Measurements from ENCODE around the gene NSD1. TPM values are rescaled to one million over a fixed set of nuclear protein-coding genes. Genes with fewer than 3 reads are reported as not detected.
"Not testable (repeated sequence)": the region's sequence is repeated elsewhere in the genome, so short reads cannot be mapped to it uniquely, and the experiment has no call there.

The NSD1 gene
- total RNA-seq, 2 experiments from 2014 or later: 87.6 to 93.3 TPM

- TF ChIP-seq, protein P1, sequence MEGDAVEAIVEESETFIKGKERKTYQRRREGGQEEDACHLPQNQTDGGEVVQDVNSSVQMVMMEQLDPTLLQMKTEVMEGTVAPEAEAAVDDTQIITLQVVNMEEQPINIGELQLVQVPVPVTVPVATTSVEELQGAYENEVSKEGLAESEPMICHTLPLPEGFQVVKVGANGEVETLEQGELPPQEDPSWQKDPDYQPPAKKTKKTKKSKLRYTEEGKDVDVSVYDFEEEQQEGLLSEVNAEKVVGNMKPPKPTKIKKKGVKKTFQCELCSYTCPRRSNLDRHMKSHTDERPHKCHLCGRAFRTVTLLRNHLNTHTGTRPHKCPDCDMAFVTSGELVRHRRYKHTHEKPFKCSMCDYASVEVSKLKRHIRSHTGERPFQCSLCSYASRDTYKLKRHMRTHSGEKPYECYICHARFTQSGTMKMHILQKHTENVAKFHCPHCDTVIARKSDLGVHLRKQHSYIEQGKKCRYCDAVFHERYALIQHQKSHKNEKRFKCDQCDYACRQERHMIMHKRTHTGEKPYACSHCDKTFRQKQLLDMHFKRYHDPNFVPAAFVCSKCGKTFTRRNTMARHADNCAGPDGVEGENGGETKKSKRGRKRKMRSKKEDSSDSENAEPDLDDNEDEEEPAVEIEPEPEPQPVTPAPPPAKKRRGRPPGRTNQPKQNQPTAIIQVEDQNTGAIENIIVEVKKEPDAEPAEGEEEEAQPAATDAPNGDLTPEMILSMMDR (IDR thresholded peaks at IDR 0.05): no peak
- ChIA-PET POLR2A (no interaction called here), CTCF (no interaction called here)
- Histone ChIP-seq H3K27ac (ENCODE audit: low read depth in 1 of 2, low read length in 2 of 2) (no peak overlapping the region), H3K36me3 (ENCODE audit: insufficient read depth, low read length) (peaks cover 85% of the 10 kb centered on the region), H3K4me3 (ENCODE audit: low read length) (no peak overlapping the region), H3K4me1 (ENCODE audit: insufficient read depth, low read length) (peaks cover 6% of the 10 kb centered on the region), H3K27me3 (ENCODE audit: control insufficient read depth in 1 of 2, insufficient read depth in 2 of 2, low read length in 2 of 2) (no peaks in the 10 kb centered on the region), H3K9me3 (ENCODE audit: control insufficient read depth in 1 of 2, insufficient read depth in 1 of 2, low read length in 2 of 2) (no peaks in the 10 kb centered on the region)
- peaks cover 71% of the 10 kb centered on the region for H3K36me3 Mint-ChIP-seq (ENCODE audit: low read depth)
- intact Hi-C loops (cut with DNase I, micrococcal nuclease): no loop called here
- no peak overlapping the region for H3K27ac Mint-ChIP-seq
- no peaks in the 10 kb centered on the region for H3K9me3 Mint-ChIP-seq
- ATAC-seq (ENCODE audit: poor library complexity): no peak
- H3K4me1 Mint-ChIP-seq (ENCODE audit: low read depth): peaks cover 21% of the 10 kb centered on the region
- no peak overlapping the region for H3K4me3 Mint-ChIP-seq
- peak in 1 of 14 experiments; percentile 19 for DNase-seq
- H3K27me3 Mint-ChIP-seq: no peaks in the 10 kb centered on the region
These were observed 205.6 kb downstream of the NSD1 start for GRCh38 chr5:177339107-177339638.

DNA sequence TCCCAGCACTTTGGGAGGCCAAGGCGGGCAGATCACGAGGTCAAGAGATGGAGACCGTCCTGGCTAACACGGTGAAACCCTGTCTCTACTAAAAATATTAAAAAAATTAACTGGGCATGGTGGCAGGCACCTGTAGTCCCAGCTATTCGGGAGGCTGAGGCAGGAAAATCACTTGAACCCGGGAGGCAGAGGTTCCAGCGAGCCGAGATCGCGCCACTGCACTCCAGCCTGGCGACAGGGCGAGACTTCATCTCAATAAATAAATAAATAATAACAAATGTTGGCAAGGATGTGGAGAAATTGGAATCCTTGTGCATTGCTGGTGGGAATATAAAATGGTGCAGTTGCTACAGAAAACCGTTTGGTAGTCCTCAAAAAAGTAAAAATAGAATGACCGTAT, 209.4 kb downstream of the NSD1 start:
- peaks cover 15% of the 10 kb centered on the region for H3K4me1 ChIP-seq (ENCODE audit: insufficient read depth, low read length)
- H3K4me3 ChIP-seq (ENCODE audit: low read length); H3K9me3 ChIP-seq (ENCODE audit: control insufficient read depth in 1 of 2, insufficient read depth in 1 of 2, low read length in 2 of 2); H3K27ac Mint-ChIP-seq; POLR2A ChIA-PET; intact Hi-C loops (cut with DNase I, micrococcal nuclease); H3K27me3 Mint-ChIP-seq; DNase-seq; ATAC-seq (ENCODE audit: poor library complexity); H3K27ac ChIP-seq (ENCODE audit: low read depth in 1 of 2, low read length in 2 of 2); H3K4me3 Mint-ChIP-seq; H3K9me3 Mint-ChIP-seq; H3K27me3 ChIP-seq (ENCODE audit: control insufficient read depth in 1 of 2, insufficient read depth in 2 of 2, low read length in 2 of 2); CTCF ChIA-PET: not testable (repeated sequence)
- Mint-ChIP-seq H3K36me3 (ENCODE audit: low read depth) (peaks cover 66% of the 10 kb centered on the region), H3K4me1 (ENCODE audit: low read depth) (peaks cover 40% of the 10 kb centered on the region)
- H3K36me3 ChIP-seq (ENCODE audit: insufficient read depth, low read length): peaks cover 65% of the 10 kb centered on the region

GRCh38 chr5:177343777-177344176, 210.2 kb downstream of the NSD1 start:
- CTCF ChIA-PET: interaction anchor here (0.7 kb wide), 1 partner anchor 18 kb away, joined by 5 read pairs; no protein-coding TSS in a partner anchor
- Mint-ChIP-seq H3K36me3 (ENCODE audit: low read depth) (peaks cover 62% of the 10 kb centered on the region), H3K27me3 (no peaks in the 10 kb centered on the region), H3K27ac (no peak overlapping the region), H3K9me3 (no peaks in the 10 kb centered on the region), H3K4me3 (no peak overlapping the region), H3K4me1 (ENCODE audit: low read depth) (peaks cover 40% of the 10 kb centered on the region)
- POLR2A ChIA-PET: no interaction called here
- TF ChIP-seq, protein P1 (IDR thresholded peaks at IDR 0.05): no peak
- Histone ChIP-seq H3K27ac (ENCODE audit: low read depth in 1 of 2, low read length in 2 of 2) (no peak overlapping the region), H3K4me3 (ENCODE audit: low read length) (no peak overlapping the region), H3K27me3 (ENCODE audit: control insufficient read depth in 1 of 2, insufficient read depth in 2 of 2, low read length in 2 of 2) (no peaks in the 10 kb centered on the region), H3K9me3 (ENCODE audit: control insufficient read depth in 1 of 2, insufficient read depth in 1 of 2, low read length in 2 of 2) (no peaks in the 10 kb centered on the region), H3K4me1 (ENCODE audit: insufficient read depth, low read length) (peaks cover 18% of the 10 kb centered on the region), H3K36me3 (ENCODE audit: insufficient read depth, low read length) (peaks cover 59% of the 10 kb centered on the region)
- no peak for ATAC-seq (ENCODE audit: poor library complexity)
- no peak for DNase-seq
- intact Hi-C loops (cut with DNase I, micrococcal nuclease): no loop called here

DNA sequence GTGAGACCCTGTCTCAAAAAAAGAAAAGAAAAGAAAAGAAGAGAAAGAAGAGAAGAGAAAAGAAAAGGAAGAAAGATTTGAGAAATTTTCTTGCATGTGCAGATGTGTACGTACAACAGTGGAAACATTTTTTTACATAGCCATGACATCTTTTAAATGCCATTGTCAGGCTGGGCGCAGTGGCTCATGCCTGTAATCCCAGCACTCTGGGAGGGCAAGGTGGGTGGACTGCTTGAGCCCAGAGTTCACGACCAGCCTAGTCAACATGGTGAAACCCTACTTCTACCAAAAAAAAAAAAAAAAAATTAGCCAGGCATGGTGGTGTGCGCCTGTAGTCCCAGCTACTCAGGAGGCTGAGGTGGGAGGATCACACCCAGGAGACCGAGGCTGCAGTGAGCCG, 211.3 kb downstream of the NSD1 start:
- no peaks in the 10 kb centered on the region for H3K9me3 Mint-ChIP-seq
- H3K27me3 ChIP-seq (ENCODE audit: control insufficient read depth in 1 of 2, insufficient read depth in 2 of 2, low read length in 2 of 2): no peaks in the 10 kb centered on the region
- ChIA-PET CTCF (no interaction called here), POLR2A (no interaction called here)
- no peak overlapping the region for H3K4me3 ChIP-seq (ENCODE audit: low read length)
- no peak for DNase-seq
- no peaks in the 10 kb centered on the region for H3K9me3 ChIP-seq (ENCODE audit: control insufficient read depth in 1 of 2, insufficient read depth in 1 of 2, low read length in 2 of 2)
- no peak overlapping the region for H3K4me3 Mint-ChIP-seq
- no peak overlapping the region for H3K27ac Mint-ChIP-seq
- H3K27me3 Mint-ChIP-seq: no peaks in the 10 kb centered on the region
- no peak for ATAC-seq (ENCODE audit: poor library complexity)
- intact Hi-C loops (cut with DNase I, micrococcal nuclease): no loop called here
- peaks cover 44% of the 10 kb centered on the region for H3K4me1 Mint-ChIP-seq (ENCODE audit: low read depth)
- TF ChIP-seq, protein P1 (IDR thresholded peaks at IDR 0.05): no peak
- peaks cover 58% of the 10 kb centered on the region for H3K36me3 ChIP-seq (ENCODE audit: insufficient read depth, low read length)
- peaks cover 22% of the 10 kb centered on the region for H3K4me1 ChIP-seq (ENCODE audit: insufficient read depth, low read length)
- H3K27ac ChIP-seq (ENCODE audit: low read depth in 1 of 2, low read length in 2 of 2): no peak overlapping the region
- peaks cover 62% of the 10 kb centered on the region for H3K36me3 Mint-ChIP-seq (ENCODE audit: low read depth)

All from CD4-positive, alpha-beta T cell (primary cell).